GM21526 (cell line): Measurements from ENCODE around the gene PPFIA4.
"Not testable (repeated sequence)": the region's sequence is repeated elsewhere in the genome, so short reads cannot be mapped to it uniquely, and the experiment has no call there.

Experiments used
- ATAC-seq: cut with Tn5 transposase; IDR thresholded peaks from one replicate; pipeline ENCODE4 v1.9.1; 2021; ENCODE audit warnings: moderate library complexity; ENCODE audit not compliant: unreplicated experiment, low FRiP score

Gene PPFIA4

GRCh38 chr1:203011582-203011981 is 14.7 kb upstream of the PPFIA4 start:
- ATAC-seq = no peak

GRCh38 chr1:203017061-203017460 is 9.2 kb upstream of the PPFIA4 start:
- no peak for ATAC-seq

DNA sequence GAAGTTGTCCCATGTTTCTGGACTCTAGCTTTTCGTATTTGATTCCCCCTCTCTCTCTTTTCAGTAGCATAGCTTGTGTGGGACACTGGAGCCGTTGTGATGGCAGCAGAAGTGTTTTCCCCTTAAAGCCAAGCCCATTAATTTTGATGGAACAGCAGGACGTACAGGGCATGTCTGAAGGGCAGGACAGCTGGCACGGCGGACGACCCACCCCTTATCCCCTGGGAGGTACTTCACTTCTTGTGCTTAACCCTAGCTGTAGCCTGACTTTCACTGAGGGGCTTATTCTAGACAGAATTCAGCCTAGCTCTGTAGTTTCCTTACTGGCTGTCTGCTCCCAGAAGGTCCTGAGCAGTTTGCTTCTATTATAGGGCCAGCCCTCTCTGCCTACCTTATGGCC is 8.6 kb upstream of the PPFIA4 start:
- no peak for ATAC-seq

GRCh38 chr1:203022855-203023254 is 3.4 kb upstream of the PPFIA4 start:
- ATAC-seq = not testable (repeated sequence)

DNA sequence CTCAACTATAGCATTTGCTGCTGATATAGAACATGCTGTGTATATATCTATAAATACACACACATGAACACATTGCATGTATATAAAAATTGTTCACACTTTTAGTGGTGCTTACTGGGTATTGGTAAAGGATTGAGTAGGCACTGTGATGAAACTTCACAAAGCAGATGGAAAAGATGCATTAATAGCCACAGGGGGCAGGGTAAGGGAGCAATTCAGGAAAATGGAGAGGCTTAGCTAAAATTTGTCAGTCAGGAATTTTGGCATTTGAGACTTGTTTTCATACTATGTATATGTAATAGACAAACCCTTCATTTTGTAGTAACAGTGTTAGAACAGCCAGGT is 633 bp upstream of the PPFIA4 start:
- ATAC-seq = no peak

DNA sequence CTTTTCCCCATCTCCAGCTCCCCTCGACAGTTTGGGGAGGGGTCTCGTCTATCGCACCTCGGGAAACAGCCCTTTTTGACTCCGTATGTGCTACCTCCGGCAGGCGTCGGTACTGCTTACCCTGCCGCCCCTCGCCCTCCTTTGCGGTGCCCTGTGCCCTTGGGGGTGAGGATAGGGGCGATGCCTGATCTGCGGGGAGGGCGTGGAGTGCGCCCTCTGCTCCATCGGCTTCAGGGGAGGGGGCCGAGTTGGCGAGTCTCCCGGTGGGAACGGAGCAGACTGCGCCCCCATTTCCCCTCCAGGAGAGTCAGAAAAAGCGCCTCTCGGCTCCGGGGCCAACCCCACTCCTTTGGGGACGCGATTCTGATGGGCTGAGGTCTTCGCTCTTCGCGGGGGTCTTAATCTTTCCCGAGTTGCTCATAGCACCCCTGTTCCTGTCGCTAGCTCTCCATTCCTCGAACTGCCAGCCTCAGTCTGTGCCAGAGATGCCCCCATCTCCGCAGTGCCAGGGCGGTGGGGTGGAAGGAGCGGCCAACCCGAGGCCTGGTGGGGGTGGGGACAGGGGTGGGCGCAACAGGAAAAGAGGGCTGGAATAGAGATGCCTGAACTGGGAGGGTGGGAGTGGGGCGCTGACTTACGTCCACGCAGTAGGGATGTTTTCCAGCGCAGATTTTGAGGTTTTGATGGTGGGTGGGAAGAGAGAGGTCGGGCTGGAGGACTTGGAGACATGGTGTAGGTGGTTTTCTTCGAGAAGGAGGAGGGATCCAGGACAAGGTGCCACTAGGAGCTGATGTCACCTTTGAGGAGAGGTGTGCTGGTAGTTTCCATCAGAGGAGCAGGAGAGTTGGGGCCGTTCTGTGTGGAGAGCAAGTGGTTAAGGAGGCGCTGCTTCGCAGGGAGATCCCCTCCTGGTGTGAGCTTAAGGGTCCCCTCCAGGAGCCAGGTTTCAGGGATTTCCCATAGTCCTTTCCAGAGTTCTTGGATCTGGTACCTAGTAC is 674 bp downstream of the PPFIA4 start:
- peak; percentile 5 for ATAC-seq

DNA sequence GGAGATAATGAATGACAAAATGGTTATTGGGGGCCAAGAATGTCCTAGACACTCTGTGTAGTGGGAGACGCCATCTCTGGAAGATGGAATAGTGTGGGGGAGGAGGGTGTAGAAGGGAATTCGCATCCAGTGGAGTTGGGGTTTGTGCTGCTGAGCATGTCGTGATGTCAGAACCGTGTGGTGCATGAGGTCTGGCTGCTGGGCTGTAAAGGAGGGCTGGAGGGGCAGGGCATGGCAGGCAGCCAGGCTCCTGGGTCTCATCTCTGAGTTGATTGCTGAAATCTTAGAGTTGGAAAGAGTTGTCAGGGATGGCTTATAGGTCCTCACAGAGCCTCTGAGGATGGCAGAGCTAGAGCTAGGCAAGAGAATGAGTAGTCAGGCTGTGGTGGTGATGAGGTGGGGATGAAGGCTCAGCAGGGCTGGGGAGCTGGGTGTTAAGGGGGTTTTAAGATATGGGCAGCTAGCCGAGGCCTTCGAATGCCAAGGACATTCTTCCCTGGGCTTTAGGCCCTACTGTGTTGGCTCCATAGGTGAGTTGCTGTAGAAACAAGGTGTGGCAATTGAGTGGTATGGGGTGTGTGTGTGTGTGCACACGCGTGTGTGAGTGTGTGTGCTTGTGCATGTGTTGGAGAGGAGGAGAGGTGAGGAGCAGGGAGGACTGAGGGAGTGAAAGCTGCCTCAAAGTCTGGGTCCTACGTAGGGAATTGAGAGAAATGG is 1.9 kb downstream of the PPFIA4 start:
- no peak for ATAC-seq

- no peak for ATAC-seq
Measured at GRCh38 chr1:203028784-203029553, 2.7 kb downstream of the PPFIA4 start.

DNA sequence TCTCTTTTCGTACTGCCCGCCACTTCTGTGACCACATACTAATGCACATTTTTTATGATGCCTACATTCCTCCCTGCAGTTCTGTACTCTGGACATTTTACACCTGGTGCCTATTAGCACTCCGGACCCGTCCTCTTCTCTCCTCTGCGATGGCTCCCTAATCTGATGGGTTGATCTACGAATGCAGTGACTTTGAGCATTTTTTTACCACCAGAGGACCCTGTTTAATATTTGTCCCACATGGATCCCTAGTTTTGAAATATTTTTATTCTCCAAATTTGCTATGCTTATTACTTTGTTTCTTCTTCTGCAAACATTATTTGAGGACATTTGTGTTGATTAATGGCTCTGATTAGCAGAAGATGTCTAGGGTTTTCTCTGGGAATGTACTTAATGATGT is 5.2 kb downstream of the PPFIA4 start:
- no peak for ATAC-seq

DNA sequence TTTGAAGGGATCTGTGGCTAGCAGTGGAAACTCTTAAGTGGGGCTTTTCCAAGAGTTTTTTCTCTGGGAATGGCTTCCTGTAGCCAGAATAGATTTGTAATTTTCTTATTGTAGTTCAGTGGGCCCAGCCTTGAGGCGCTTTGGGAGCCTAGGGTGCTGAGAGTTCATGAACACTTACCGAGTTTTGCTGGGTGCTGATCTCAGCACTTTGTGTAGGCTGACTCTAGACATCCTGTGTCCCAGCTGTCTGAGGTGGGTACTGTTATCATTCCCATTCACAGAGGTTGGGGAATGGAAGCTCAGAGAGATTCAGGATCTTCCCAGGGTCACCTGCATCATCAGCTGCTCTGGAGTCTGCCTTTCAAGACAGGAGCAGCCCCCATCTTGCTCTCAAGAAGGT is 7.0 kb downstream of the PPFIA4 start:
- no peak for ATAC-seq

GRCh38 chr1:203033917-203034316 is 7.6 kb downstream of the PPFIA4 start:
- ATAC-seq = no peak

DNA sequence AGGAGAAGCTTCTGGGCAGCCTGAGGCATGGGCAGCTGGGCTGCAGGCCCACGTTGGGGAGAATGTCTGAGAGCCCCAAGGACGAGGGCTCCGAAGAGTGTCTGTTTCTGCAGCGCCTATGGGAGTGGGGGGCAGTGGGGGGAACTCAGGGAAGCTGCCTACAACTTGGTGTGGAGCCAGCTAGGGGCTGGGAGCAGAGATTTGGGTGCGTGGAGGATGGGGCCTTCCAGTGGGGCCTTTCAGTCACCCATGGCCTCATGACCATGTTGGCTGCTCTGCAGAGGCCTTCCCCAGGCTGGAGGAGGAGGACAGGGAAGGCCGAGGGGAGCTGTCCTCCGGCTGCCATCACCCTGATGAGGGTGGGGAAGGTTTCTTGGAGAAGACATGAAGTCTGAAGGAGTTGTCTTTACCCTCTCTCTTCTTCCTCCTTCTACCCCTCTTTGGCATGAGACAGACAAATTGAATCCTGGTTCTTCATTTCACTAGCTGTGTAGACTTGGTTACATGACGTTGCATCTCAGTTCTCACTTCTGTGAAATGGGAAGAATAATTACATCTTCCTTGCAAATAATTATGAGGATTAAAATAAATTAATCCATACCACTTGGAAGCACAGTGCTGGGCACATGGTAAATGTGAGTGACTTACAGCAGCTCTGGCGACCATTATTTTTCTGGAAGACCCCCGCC is 8.3 kb downstream of the PPFIA4 start:
- no peak for ATAC-seq

GRCh38 chr1:203035111-203036000 is 9.1 kb downstream of the PPFIA4 start:
- ATAC-seq = no peak

- ATAC-seq = no peak
Measured at GRCh38 chr1:203036135-203036534, 9.8 kb downstream of the PPFIA4 start.

- no peak for ATAC-seq
Measured at GRCh38 chr1:203036537-203036936, 10.2 kb downstream of the PPFIA4 start.

DNA sequence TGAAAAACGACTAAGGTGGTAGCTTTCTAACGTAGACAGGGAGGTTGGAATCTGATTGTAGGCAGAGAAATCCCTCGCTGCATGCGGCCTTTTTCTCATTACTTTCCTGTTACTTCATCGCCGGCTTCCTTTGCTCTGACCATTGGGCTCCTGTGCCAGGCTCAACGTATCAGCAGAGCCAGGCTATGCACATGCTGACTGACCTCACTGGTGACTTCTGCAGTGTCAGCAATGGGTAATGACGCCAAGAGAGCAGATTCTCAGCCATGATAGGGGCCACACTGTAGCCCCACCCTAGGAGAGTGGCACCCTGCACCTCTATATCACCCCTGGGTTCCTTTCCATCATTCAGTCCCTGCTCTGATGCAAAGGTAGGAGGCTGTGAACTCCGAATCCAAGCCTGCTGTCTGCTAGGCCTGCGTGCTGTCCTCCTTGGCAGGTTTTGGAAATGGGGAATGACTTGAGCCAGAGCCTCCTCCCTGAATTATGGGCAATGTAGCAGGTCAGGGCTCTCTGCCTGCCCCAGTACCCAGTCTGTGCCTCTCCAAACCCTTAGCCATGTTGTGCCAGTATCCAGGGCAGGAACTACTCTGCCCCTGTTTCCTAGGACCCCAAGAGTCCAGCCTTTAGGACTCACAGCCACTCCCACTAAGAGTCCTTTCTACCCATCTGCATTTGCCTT is 11.4 kb downstream of the PPFIA4 start:
- ATAC-seq = no peak

- ATAC-seq = no peak
Measured at GRCh38 chr1:203038217-203038741, 12.0 kb downstream of the PPFIA4 start.

DNA sequence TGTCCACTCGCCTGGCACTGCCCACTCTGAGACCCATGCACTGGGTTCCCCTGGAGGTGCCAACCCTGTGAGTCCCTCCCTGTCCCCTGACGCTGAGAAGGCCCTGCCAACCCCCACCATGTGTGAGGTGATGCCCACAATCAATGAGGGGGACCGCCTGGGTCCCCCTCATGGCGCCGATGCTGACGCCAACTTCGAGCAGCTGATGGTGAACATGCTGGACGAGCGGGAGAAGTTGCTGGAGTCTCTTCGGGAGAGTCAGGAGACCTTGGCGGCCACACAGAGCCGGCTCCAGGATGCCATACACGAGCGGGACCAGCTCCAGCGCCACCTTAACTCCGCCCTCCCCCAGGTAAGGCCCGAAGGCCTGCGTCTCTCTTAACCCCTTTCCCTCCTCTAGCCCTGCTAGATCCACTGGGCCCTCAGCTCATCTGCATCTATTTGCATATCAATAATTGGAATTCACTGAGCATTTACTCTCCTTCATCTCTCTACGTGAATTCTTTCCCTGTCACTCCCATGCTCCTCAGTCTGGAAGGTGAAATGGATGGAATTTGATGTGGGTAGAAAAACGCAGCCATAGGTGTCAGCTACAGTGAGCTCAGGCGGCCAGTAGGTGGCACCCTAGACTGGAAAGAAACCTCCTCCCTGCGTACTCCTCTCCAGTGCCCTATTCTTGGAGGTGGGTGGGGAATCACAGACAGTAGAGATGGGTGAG is 12.8 kb downstream of the PPFIA4 start:
- no peak for ATAC-seq
